NCI-H146 treated with DMSO at 0.1 percent for 48 hours (cell line): ENCODE results near the gene EPB41L2.

Experiments
- DNase-seq: peaks from one replicate; lab custom pipeline; 2025; ENCODE audit not compliant: unreplicated experiment; lab: John Stamatoyannopoulos, UW

EPB41L2 gene

DNA sequence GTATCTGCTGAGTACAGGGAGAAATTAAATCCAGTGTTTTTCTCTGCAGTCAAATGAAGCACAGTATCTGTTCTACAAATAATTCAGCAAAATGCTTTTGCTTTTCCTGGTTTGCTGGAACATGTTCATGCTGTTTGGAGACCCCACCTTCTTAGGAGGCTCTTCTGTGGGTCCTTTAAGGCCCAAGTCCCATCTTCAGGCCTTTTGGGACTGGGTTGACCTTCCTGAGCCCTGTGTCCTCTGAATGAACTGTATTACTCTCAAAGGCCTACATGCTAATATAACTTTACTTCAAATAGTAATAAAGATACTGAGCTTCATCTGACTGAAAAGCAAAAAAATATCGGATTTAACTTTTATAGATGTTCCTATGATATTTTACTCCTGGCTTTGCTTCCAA is 216.5 kb downstream of the EPB41L2 start:
- no peak for DNase-seq

DNA sequence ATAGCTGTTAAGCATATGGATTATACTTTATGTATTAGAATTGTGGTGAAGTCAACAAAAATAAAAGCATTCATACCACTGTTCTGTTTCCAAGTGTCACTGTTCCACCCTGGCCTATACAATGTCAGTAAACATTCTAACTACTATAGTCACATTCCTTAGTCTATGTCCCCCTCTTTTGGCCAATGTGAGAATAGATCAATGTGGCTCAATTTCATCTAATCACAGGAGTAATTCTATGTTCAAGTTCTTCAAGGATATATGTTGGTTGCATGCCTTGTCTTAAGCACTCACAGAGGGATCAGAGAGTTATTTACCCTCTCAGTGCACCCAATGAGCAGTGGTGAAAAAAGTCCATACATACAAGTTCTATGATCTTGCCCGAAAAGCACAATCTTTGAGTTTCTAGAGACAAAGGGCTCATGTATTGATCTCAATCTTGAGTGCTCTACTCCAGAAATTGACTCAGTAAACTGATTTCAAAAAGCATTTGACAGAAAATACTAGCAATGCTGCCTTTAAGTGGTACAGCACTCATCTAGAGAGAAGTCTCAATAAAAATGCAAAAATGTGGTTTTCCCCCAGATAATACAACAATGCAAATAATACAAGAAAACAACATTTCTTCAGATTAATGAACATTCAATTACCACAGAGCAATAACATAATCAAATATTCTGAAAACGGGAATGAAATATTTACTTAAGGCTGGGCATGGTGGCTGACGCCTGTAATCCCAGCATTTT is 219.3 kb downstream of the EPB41L2 start:
- DNase-seq: peak; percentile 35

DNA sequence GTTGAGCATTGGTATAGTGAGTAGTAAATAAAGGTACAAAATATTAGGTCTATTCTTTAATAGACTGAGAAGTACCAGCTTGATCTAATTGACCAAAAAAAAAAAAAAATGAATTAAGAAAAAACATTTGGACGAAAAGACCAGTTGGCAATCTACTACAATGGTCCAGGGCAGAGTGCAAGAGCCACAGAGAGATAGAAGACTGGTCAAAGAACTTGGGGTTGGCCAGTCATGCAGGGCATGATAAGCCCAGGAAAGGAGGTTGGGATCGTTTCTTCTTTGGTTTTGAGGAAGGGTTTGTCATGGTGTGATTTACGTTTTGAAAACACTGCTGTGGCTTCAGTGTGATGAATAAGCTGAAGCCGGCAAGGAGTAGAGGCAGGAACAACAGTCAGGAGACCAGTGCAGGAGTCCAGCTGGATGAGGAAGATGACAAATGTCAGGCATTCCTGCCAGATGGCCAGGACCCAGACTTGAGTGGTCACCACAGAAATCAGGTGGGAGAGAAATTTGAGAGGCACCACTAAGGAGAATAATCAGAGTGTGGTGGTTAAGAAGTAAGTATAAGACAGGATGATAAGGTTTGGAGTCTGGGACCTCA is 221.8 kb downstream of the EPB41L2 start:
- DNase-seq: no peak

DNA sequence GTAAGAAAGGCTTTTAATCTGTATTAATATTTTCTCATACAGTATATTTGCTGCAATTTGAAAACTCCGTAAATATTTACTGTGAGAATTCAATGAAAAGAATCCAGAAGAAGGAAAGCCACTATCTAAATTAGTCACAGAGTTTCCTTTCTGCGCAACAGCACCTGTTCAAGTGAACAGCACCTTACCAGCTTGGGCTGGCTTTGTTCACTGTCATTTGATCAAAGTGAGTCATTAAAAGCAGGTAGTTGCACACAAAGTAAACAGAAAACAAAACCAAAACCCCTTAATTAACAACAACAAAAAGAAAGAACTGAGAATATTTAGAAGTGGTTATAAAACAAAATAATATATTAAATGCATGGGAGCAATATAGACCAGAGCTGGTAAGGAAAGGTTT is 223.0 kb downstream of the EPB41L2 start:
- DNase-seq: no peak

DNA sequence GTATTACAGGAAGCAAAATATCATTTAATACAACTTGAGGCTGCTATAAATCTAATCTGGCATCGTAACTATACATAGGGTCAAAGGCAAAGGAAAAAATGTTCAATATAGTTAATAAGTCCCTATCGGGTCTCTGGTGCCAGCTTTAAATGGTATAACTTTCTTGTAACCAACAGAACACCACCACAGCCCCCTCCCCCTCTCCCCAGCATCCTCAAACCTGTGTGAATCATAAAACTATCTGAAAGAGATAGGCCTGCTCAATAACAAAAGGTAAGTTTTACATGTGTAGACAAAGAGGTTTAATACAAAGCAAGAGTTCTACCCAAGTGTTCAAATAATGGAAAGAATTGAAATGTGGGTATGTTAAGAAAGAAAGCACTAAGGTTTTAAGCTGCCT is 223.7 kb downstream of the EPB41L2 start:
- DNase-seq: no peak

DNA sequence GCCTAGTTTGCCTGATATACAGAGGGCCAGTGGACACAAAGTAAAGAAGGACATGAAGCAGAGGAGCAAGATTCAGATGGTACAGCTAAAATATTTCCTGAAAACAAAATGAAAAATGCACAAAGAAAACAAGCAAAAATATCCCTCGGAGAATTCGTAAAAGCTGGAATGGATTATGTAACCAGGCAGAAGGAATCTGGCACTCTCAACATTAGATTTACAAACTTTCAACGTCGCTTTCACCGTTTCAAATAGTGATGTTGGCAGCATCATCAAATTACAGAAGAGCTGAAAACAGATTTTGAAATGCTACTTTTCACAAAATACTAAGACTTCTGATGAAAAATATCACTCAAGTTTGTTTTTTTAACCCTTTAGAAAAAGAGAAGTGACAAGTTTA is 224.1 kb downstream of the EPB41L2 start:
- DNase-seq: no peak

DNA sequence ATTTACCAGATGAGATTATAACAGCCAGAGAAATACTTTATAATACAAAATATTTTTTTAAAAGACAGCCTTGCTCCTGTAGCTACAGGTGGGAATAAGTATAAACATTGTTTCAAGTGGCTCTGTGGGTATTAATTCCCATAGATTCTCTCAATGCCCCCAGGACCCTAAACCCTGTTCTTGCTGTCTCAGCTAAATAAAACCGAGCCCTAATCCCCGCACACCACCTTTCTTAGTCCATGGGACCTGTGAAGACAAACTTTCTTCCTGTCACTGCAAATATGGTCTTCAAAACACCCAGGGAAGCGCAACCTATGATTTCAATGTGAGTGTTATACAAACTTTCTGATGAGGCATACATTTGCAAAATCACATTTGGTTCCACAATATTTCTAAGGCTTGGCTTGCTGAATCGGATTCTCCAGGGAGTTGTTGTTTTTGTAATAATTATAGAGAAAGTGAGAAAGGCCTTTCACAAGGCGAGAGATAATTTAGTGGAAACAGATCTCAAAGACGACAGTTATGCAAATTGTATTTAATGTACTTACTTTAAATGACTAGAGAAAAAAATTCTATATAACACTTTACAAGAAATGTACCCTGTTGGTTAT is 224.7 kb downstream of the EPB41L2 start:
- no peak for DNase-seq

DNA sequence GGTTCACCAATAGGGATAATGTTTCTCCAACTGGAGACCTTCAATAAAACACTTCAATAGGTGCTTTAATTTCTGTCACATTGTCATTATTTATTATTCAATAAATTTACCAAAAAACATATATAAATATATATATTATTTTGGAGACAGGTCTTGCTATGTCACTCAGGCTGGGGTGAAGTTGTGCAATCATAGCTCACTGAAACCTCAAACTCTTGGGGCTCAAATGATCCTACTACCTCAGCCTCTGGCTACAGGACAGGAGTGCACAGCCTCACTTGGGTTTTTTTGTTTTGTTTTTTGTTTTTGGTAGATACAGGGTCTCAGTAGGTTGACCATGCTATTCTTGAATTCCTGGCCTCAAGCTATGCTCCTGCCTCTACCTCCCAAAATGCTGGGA is 226.0 kb downstream of the EPB41L2 start:
- DNase-seq: no peak

DNA sequence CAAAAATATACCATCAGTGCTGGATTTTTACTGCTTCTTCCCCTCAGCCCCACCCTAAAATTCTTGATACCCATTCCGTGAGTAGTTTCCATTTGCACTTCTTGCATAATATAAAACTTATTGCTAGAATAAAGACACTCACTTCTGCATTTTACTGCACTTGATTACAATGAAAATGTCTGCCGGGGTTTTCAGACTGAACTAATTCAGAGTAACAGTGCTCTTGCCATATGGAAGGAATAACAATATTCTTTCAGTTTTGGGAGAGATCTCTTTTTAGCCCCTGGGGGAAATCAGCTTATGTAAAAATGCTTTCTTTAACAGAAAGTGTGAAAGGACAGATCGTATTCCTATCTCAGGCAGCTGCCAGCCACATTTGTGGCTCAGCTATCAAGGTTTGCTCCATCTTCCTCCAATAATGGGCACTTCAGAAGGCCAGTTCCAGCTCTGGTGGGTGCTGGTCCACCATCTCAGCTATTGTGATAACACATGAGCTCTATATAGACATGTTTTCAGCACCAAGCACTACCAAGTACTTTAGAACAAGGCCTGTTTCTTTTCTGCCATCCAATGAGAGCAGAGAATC is 226.9 kb downstream of the EPB41L2 start:
- no peak for DNase-seq

DNA sequence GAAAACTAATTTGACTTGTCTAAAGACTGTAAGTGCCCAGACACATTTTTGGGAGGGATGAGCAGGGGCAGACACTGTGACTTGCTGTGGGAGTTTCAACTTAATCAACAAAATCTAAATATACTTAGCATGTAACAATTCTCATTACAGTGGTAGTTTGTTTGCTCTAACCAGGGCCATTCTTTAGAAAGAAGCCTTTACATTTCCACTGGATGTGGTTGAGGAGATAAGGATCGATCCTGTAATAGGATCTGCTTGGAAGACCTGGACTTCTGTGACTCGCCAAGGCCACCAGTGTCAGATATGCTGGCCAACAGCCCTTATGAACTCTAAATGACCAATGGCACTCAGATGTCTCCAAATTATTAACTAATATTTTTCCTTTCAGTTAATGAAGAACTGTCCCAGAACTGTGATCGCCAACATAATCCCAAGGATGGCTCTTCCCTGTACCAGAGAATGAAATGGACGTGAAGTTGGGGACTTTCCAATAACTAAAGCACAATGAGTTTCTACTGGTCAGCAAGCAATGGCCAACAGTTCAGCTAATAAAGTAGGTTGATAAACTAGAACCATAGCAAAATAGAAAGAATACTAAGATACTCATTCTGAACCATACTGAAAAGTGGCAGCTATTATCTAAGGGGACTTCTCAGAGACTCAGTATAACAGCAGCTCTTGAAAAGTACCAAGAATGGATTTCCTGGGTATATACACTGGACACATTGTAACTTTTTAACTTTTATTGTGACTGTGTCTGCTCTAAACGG is 228.4 kb downstream of the EPB41L2 start:
- DNase-seq: no peak

DNA sequence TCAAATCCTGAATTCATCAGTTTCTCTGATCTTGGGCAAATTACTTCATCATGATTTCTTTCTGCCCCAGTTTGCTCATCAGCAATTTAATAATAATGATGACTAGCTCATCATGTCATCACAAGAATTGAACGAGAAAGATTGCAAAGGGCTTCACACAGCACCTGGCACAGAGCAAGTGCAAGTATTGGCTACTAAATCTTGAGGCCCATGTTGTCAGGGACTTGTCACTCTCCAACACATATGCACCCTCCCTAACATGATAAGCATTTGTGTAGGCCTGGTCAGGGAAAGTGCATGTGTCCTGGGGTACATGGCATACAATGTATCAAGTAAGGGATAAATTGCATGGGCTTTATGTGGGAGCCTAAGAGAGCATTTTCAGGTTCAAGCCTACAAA is 229.5 kb downstream of the EPB41L2 start:
- no peak for DNase-seq

DNA sequence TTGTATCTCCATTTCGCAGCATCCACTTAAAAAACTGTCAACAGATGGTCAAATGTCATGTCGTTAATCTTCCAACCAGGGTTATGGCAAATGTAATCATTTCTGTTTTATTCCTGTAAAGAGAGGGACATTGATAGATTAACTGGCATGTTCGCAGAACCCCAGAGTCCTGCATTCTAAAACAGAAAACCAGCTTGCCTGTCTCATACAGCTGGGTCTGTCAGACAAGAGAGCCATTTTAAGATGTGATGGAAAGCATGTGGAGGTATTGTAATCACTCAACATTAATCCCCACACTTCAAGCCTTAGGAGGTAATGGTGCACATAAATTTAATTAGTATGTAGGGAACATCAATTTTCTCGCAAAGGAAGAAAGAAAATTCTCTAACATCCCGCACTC is 231.4 kb downstream of the EPB41L2 start:
- no peak for DNase-seq

DNA sequence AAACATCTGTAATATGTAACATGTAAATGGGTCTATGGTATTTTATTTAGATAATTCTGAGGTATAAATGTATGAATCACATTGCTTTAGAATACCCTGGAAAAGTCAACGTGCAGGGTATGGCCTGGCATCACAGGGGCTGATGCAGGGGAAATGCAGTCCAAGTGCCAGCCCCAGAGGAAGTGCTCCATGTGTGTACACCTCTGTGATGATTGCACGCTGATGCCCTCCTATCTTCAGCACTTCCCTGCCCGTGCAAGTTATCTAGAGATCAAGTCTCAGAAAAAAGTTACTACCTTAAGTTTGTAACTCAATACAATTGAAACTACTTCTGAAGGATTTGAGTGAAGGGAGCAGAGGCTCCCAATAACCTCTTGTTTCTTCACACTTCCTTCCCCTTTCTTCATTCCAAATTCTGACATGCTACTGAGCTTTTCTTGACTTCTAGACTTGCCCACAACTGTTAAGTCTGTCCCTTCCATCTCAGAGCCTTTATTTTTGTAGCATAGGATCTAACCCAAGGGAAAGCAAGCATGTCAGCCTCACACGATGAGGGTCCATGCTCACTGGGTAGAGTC is 233.6 kb downstream of the EPB41L2 start:
- DNase-seq: no peak

DNA sequence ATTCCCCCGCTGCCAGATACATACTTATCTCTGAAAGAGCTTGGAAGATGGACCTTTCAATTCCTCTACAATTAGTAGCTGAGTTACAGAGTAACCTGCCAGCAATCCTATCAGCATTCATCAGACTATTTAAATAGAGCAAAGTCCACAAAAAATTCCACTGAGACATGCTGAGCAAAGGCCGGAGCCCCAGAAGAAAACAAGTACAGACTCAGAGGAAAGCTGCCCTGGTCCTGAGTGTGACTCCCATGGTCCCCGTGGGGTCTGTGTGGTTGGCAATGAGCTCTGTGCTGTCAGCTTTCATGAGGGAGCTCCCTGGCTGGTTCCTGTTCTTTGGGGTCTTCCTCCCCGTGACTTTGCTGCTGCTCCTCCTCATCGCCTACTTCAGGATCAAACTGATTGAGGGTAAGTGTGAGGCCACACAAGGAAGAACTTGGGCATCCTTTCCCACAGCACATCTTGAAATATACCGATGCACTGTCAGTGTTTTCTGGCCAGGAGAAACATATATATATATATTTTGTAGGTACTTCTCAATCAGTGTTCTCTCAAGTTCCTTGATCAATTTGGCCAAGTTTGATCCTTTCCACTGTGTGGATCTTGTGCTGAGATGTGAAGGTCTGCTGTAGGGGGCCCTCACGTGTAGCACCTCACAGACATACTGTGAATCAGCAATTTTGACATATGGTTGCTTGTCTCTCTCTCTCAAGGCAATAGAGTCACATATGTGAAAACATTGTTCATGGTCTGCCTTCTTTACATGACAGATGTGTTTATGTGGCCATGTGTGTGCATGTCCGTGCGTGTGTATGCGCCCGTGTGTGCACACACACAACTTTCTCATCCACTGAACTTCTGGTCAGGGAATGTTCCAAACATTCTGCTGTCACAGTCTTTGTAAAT is 235.5 kb downstream of the EPB41L2 start, which contains the start of gene SMLR1:
Gene SMLR1, plus strand, starts transcription at position 160 of the 903 bp plus-strand sequence. Its CDS starts 8 bp downstream, at position 168.
- no peak for DNase-seq

DNA sequence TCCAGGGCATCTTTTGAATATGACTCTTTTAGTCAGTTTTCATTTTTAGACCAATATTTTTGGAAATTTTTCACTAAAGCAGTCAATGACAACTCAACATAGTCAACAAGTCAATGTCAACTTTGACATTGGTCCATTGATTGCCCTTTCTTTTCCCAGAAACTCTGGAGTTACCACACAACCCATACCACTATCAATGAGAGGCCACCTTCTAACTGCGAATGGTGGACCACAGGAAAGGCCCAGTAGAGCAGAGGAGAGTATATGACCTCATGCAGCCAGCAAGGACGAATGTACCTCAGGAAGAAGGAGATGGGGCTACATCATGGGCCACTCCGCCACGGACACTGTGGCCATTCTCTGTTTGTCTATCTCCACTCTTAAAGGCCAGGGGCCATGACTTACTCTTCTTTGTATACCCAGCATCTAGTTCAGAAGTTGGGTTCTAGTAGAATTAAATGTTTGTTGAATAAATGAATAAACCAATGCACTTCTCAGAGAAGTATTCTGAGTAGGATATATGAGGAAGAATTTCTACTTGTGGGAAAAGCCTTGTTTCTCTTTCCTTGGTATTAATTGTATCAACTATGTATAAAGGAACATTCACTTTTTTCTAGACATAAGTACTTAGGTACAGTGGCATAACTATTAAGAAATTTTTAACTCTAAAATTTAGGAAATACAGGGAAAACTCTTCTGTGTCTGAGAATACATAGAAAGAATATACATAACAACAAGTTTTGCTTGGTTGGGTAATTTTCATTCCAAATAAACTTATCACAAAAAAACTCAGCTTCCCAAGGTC is 236.4 kb downstream of the EPB41L2 start:
- no peak for DNase-seq

DNA sequence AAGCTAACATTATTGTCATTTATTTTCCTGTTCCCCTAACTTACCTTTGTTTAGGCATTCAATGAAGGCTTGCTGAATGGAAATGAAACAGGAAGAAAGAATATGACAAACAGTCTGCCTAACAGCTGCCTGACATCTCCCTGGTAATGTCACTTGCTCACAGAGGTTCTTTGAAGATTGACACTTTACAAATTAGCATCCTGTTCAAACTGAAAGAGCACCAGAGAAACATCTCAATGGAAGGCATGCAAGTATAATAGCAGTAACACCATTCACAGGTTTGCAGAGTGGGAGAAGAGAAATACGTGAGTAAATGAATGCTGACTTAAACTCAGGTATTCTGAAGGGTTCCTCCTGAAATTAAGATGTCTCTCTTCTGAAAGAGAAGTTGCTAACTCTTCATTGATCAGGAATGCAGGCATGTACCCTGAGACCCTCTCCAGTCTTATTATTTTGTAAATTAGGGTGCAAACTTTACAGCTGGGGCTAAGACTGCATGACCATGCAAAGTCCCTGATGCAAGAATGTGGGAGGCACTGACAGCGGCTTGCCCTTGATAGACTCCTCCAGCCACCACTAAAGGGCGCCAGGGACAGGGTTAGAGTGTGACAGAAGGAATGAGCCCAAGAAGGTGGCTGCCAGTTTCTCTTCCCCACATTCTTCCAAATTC is 237.1 kb downstream of the EPB41L2 start:
- DNase-seq: no peak

DNA sequence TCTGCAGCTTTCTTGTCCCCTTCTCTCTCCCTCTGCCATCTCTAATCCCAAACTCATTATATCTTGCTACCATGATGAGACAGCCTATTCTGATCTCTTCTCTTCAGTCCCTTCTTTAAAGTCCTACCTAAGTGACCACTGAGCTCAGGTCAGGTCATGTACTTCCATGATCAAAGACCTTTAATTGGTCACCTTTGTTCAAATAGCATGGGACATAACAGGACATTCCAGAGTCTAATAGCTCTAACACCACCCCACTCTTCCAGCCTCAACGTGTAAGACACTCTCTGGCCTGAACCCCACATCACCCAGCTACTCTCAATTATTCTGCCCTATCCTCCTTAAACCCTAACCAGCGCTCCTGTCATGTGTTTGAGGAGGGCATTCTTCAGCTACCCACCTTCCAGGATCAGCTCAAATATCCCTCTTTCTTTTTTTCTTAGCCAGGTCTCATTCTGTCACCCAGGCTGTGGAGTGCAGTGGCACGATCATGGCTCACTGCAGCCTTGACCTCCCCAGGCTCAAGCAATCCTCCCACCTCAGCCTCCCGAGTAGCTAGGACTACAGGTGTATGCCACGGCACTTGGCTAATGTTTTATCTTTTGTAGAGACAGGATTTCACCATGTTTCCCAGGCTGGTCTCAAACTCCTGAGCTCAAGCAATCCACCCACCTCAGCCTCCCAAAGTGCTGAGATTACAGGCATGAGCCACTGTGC is 237.9 kb downstream of the EPB41L2 start:
- DNase-seq: no peak

DNA sequence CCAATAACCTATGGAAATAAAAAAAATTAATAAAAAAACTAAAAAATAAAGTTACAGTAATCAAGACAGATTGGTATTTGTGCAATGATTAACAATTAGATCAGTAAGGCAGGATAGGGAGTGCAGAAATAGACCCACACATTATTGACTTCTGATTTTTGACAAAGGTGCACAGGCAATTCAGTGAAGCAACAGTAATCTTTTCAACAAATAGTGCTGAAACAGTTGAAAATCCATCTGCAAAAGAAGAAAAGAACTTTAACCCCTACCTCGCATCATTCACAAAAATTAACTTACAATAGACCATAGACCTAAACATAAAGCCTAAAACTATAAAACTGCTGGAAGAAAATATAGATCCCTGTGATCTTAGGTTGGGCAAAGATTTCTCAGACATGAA is 240.3 kb downstream of the EPB41L2 start:
- no peak for DNase-seq
